Thyroid gland (tissue), 4 donors: ENCODE measurements around the gene COL16A1.

ENCODE experiments used
- POLR2A ChIP-seq, 2 donors: fragments of 450-650 bp; IDR thresholded peaks; one replicate each; pipeline ENCODE4 v1.6.1; 2017; ENCODE audit warnings: antibody characterized with exemption in 2 of 2, mild to moderate bottlenecking in 2 of 2, moderate library complexity in 1 of 2
- TF ChIP-seq, protein P1 (sequence below), 6 experiments: fragments of 200-600 bp in 3 of 6; fragments of 450-650 bp in 3 of 6; sonication (generic) in 3 of 6; IDR thresholded peaks; one replicate each; pipeline ENCODE4 v1.5.1; 2016 to 2019; ENCODE audit warnings: antibody characterized with exemption in 6 of 6, mild to moderate bottlenecking in 2 of 6, inconsistent platforms in 1 of 6, moderate library complexity in 1 of 6

DNA sequence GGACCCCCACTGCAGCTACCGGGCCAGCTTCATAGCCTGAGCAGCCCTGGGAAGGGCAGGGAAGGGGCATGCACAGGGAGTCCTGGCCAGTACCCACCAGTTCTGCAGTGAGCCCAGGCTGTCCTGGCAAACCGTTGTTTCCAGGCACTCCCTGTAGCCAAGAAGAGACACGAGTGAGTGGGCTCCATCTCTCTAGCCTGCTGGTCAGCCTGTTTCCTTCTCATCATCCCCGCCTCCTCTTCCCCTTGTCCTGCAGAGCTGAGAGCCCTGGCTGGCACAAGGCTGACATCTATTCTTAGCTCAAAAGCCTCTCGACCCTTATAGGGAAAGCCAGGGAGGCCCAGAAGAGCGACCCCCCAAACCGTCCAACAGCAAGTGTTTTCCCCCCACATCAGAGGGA, 28.7 kb downstream of the COL16A1 start:
- TF ChIP-seq, protein P1, sequence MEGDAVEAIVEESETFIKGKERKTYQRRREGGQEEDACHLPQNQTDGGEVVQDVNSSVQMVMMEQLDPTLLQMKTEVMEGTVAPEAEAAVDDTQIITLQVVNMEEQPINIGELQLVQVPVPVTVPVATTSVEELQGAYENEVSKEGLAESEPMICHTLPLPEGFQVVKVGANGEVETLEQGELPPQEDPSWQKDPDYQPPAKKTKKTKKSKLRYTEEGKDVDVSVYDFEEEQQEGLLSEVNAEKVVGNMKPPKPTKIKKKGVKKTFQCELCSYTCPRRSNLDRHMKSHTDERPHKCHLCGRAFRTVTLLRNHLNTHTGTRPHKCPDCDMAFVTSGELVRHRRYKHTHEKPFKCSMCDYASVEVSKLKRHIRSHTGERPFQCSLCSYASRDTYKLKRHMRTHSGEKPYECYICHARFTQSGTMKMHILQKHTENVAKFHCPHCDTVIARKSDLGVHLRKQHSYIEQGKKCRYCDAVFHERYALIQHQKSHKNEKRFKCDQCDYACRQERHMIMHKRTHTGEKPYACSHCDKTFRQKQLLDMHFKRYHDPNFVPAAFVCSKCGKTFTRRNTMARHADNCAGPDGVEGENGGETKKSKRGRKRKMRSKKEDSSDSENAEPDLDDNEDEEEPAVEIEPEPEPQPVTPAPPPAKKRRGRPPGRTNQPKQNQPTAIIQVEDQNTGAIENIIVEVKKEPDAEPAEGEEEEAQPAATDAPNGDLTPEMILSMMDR (IDR thresholded peaks at IDR 0.05): no peak
- no peak for TF ChIP-seq POLR2A (IDR thresholded peaks at IDR 0.05)
